ENCODE results near the gene TGFA. TPM values are rescaled to one million over a fixed set of nuclear protein-coding genes. Genes with fewer than 3 reads are reported as not detected.

Gene TGFA
- total RNA-seq, 1 experiment from 2014 or later, result 27.7 TPM

GRCh38 chr2:70513738-70514137 is 39.9 kb downstream of the TGFA start:
- Histone ChIP-seq H3K4me3 (no peak overlapping the region), H3K27ac (no peak overlapping the region), H3K27me3 (ENCODE audit: insufficient read depth, low read depth) (no peaks in the 10 kb centered on the region), H3K4me1 (replicated peaks; ENCODE audit: insufficient read depth) (peaks cover 34% of the 10 kb centered on the region), H4K20me1 (ENCODE audit: insufficient read depth) (no peaks in the 10 kb centered on the region), H3K79me2 (ENCODE audit: low read depth) (peaks cover 75% of the 10 kb centered on the region), H2AFZ (no peak overlapping the region), H3K36me3 (ENCODE audit: low read depth) (peaks cover 11% of the 10 kb centered on the region), H3K4me2 (no peak overlapping the region), H3K9me2 (ENCODE audit: insufficient read depth) (peaks cover 4% of the 10 kb centered on the region; the same call in 1 of the 2 replicates), H3F3A (ENCODE audit: insufficient read depth, low read depth) (peaks cover 29% of the 10 kb centered on the region), H3K9me3 (ENCODE audit: insufficient read depth, low read depth) (no peaks in the 10 kb centered on the region)
- no peak for DNase-seq
- intact Hi-C loops (cut with micrococcal nuclease; ENCODE audit: unreplicated experiment), result no loop called here
- ChIA-PET POLR2A (ENCODE audit: unreplicated experiment) (interaction anchor here (0.6 kb wide), 1 partner anchor 221 kb away, joined by 5 read pairs; no protein-coding TSS in a partner anchor), CTCF (interaction anchor here (0.6 kb wide), 1 partner anchor 95 kb away, joined by 3 read pairs; no protein-coding TSS in a partner anchor)
- BruUV-seq (replicated peaks), result no TSS peak
- TF ChIP-seq EZH2 (IDR thresholded peaks at IDR 0.05; ENCODE audit: low read depth) (no peak), CTCF (conservative IDR thresholded peaks at IDR 0.05) (no peak)

GRCh38 chr2:70511971-70512729 is 41.5 kb downstream of the TGFA start:
- H3F3A ChIP-seq (ENCODE audit: insufficient read depth, low read depth), result peaks cover 40% of the 10 kb centered on the region
- no peak overlapping the region for H3K4me3 ChIP-seq
- no peaks in the 10 kb centered on the region for H4K20me1 ChIP-seq (ENCODE audit: insufficient read depth)
- TF ChIP-seq CTCF (conservative IDR thresholded peaks at IDR 0.05), result no peak
- TF ChIP-seq EZH2 (IDR thresholded peaks at IDR 0.05; ENCODE audit: low read depth), result no peak
- H3K79me2 ChIP-seq (ENCODE audit: low read depth), result peaks cover 73% of the 10 kb centered on the region
- no TSS peak for BruUV-seq (replicated peaks)
- ChIA-PET POLR2A (ENCODE audit: unreplicated experiment) (no interaction called here), CTCF (interaction anchor here (0.6 kb wide), 1 partner anchor 164 kb away, joined by 8 read pairs; no protein-coding TSS in a partner anchor)
- no peaks in the 10 kb centered on the region for H3K27me3 ChIP-seq (ENCODE audit: insufficient read depth, low read depth)
- no peak overlapping the region for H3K4me2 ChIP-seq
- H2AFZ ChIP-seq, result no peak overlapping the region
- no peaks in the 10 kb centered on the region for H3K9me3 ChIP-seq (ENCODE audit: insufficient read depth, low read depth)
- peaks cover 4% of the 10 kb centered on the region; the same call in 1 of the 2 replicates for H3K9me2 ChIP-seq (ENCODE audit: insufficient read depth)
- H3K4me1 ChIP-seq (replicated peaks; ENCODE audit: insufficient read depth), result peaks cover 48% of the 10 kb centered on the region
- intact Hi-C loops (cut with micrococcal nuclease; ENCODE audit: unreplicated experiment), result no loop called here
- H3K27ac ChIP-seq, result 0 out of 2 replicates have a peak overlapping the region, but pooled peaks have one; percentile 7
- peaks cover 11% of the 10 kb centered on the region for H3K36me3 ChIP-seq (ENCODE audit: low read depth)
- DNase-seq, result no peak

GRCh38 chr2:70510313-70510712 is 43.3 kb downstream of the TGFA start:
- CTCF ChIA-PET, result interaction anchor here (1.7 kb wide), 1 partner anchor 14 kb away, joined by 4 read pairs; no protein-coding TSS in a partner anchor
- Histone ChIP-seq H3K27me3 (ENCODE audit: insufficient read depth, low read depth) (no peaks in the 10 kb centered on the region), H2AFZ (no peak overlapping the region), H3K4me3 (peak overlapping the region; percentile 12; the same call in 1 of the 2 replicates), H3K4me1 (replicated peaks; ENCODE audit: insufficient read depth) (peaks cover 43% of the 10 kb centered on the region), H4K20me1 (ENCODE audit: insufficient read depth) (no peaks in the 10 kb centered on the region), H3K4me2 (peak overlapping the region; percentile 73), H3K27ac (peak overlapping the region; percentile 97), H3F3A (ENCODE audit: insufficient read depth, low read depth) (peaks cover 40% of the 10 kb centered on the region), H3K9me3 (ENCODE audit: insufficient read depth, low read depth) (no peaks in the 10 kb centered on the region), H3K36me3 (ENCODE audit: low read depth) (peaks cover 14% of the 10 kb centered on the region), H3K9me2 (ENCODE audit: insufficient read depth) (peaks cover 4% of the 10 kb centered on the region; the same call in 1 of the 2 replicates), H3K79me2 (ENCODE audit: low read depth) (peaks cover 73% of the 10 kb centered on the region)
- no peak for DNase-seq
- TF ChIP-seq EZH2 (IDR thresholded peaks at IDR 0.05; ENCODE audit: low read depth) (no peak), CTCF (conservative IDR thresholded peaks at IDR 0.05) (no peak)
- POLR2A ChIA-PET (ENCODE audit: unreplicated experiment), result interaction anchor here (0.5 to 0.7 kb wide), 2 partner anchors 50 to 563 kb away, joined by 4 to 15 read pairs; no protein-coding TSS in a partner anchor
- intact Hi-C loops (cut with micrococcal nuclease; ENCODE audit: unreplicated experiment), result no loop called here
- no TSS peak for BruUV-seq (replicated peaks)
